HEK293T (cell line): ENCODE results near the gene NRG3.

ENCODE experiments used
- CTCF ChIA-PET: fragments of 350-600 bp; formaldehyde crosslinking; extraction: SDS; loops from one replicate; lab custom pipeline; 2021; ENCODE audit warnings: antibody characterized with exemption, inconsistent platforms; lab: Yijun Ruan, JAX
- POLR2A ChIA-PET: fragments of 350-600 bp; formaldehyde crosslinking; extraction: SDS; loops from one replicate; lab custom pipeline; 2020; ENCODE audit warnings: antibody characterized with exemption, inconsistent platforms; lab: Yijun Ruan, JAX
- DNase-seq: peaks from one replicate; pipeline ENCODE4 v3.0.0; 2012; ENCODE audit warnings: mixed read lengths; ENCODE audit errors: extremely low spot score
- ARNT ChIP-seq: fragments of 450-650 bp; IDR thresholded peaks from 2 replicates; pipeline ENCODE4 v1.6.1; 2017; ENCODE audit warnings: mild to moderate bottlenecking
- BHLHE40 ChIP-seq: fragments of 450-650 bp; IDR thresholded peaks from 2 replicates; pipeline ENCODE4 v1.6.1; 2016; ENCODE audit warnings: mild to moderate bottlenecking, moderate library complexity, borderline replicate concordance
- CTBP1 ChIP-seq: fragments of 450-650 bp; IDR thresholded peaks from 2 replicates; pipeline ENCODE4 v1.6.1; 2016; ENCODE audit warnings: borderline replicate concordance
- ELF4 ChIP-seq: fragments of 450-650 bp; IDR thresholded peaks from 2 replicates; pipeline ENCODE4 v1.6.1; 2017; ENCODE audit warnings: antibody characterized with exemption
- FOXA1 ChIP-seq: fragments of 450-650 bp; IDR thresholded peaks from 2 replicates; pipeline ENCODE4 v1.6.1; 2016; ENCODE audit warnings: mild to moderate bottlenecking
- FOXK2 ChIP-seq: fragments of 450-650 bp; IDR thresholded peaks from 2 replicates; pipeline ENCODE4 v1.6.1; 2016; ENCODE audit warnings: mild to moderate bottlenecking
- FOXM1 ChIP-seq: fragments of 450-650 bp; IDR thresholded peaks from 2 replicates; pipeline ENCODE4 v1.6.1; 2017; ENCODE audit warnings: mild to moderate bottlenecking, borderline replicate concordance
- HDGF ChIP-seq: fragments of 450-650 bp; IDR thresholded peaks from 2 replicates; pipeline ENCODE4 v1.6.1; 2017; ENCODE audit warnings: antibody characterized with exemption, borderline replicate concordance
- L3MBTL2 ChIP-seq: fragments of 450-650 bp; conservative IDR thresholded peaks from 2 replicates; pipeline ENCODE4 v1.6.1; 2016; ENCODE audit warnings: mild to moderate bottlenecking
- LEF1 ChIP-seq: fragments of 450-650 bp; IDR thresholded peaks from 2 replicates; pipeline ENCODE4 v1.6.1; 2017; ENCODE audit warnings: mild to moderate bottlenecking, borderline replicate concordance
- NFRKB ChIP-seq: fragments of 450-650 bp; IDR thresholded peaks from 2 replicates; pipeline ENCODE4 v1.6.1; 2016; ENCODE audit warnings: mild to moderate bottlenecking, moderate library complexity
- SP1 ChIP-seq: fragments of 450-650 bp; IDR thresholded peaks from 2 replicates; pipeline ENCODE4 v1.6.1; 2017
- SUZ12 ChIP-seq: fragments of 450-650 bp; IDR thresholded peaks from 2 replicates; pipeline ENCODE4 v1.6.1; 2016; ENCODE audit warnings: mild to moderate bottlenecking
- TARDBP ChIP-seq: fragments of 450-650 bp; IDR thresholded peaks from 2 replicates; pipeline ENCODE4 v1.6.1; 2016
- ZNF384 ChIP-seq: fragments of 450-650 bp; IDR thresholded peaks from 2 replicates; pipeline ENCODE4 v1.6.1; 2016
- TF ChIP-seq, protein P1 (sequence below): fragments of 450-650 bp; IDR thresholded peaks from 2 replicates; pipeline ENCODE4 v1.6.1; 2016

Gene NRG3

GRCh38 chr10:82890573-82890972 lies 1015.6 kb downstream of the NRG3 start:
- CTCF ChIA-PET = no interaction called here
- POLR2A ChIA-PET = no interaction called here
- TF ChIP-seq LEF1 (no peak), FOXK2 (no peak), HDGF (no peak), FOXM1 (no peak), SP1 (no peak), NFRKB (no peak), ELF4 (no peak), TARDBP (no peak), BHLHE40 (no peak)
- DNase-seq = no peak

DNA sequence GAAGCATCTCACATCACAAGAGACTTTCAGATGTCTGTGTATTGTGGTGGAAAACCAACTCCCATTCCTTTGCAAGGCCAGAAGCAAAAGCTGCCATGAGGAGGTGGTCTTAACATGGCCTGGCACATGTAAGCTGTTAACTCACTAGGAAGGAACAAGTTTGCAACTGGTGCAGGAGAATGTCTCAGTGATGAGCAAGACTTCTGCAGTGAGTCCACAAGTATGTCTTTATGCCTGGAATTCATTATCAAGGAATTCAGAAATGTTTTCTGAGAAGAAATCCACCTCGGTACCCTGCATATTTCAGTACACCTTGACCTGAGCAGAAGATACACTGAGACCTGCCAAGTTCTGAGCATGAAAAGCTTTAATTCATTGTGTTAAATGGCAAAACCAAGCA lies 1033.1 kb downstream of the NRG3 start:
- TF ChIP-seq FOXK2 (no peak), FOXA1 (no peak), LEF1 (no peak), SP1 (no peak), SUZ12 (no peak), CTBP1 (no peak), ARNT (no peak), NFRKB (no peak), FOXM1 (no peak), L3MBTL2 (no peak)
- TF ChIP-seq, protein P1, sequence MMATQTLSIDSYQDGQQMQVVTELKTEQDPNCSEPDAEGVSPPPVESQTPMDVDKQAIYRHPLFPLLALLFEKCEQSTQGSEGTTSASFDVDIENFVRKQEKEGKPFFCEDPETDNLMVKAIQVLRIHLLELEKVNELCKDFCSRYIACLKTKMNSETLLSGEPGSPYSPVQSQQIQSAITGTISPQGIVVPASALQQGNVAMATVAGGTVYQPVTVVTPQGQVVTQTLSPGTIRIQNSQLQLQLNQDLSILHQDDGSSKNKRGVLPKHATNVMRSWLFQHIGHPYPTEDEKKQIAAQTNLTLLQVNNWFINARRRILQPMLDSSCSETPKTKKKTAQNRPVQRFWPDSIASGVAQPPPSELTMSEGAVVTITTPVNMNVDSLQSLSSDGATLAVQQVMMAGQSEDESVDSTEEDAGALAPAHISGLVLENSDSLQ = no peak
- ChIA-PET CTCF (no interaction called here), POLR2A (no interaction called here)
- no peak for DNase-seq

- CTCF ChIA-PET = no interaction called here
- DNase-seq = no peak
- POLR2A ChIA-PET = no interaction called here
- TF ChIP-seq FOXA1 (no peak), FOXK2 (no peak), LEF1 (no peak), HDGF (no peak), ELF4 (no peak), CTBP1 (no peak), ARNT (no peak), SUZ12 (no peak), BHLHE40 (no peak), SP1 (no peak), NFRKB (no peak), ZNF384 (no peak), FOXM1 (no peak), TARDBP (no peak), L3MBTL2 (no peak)
- TF ChIP-seq, protein P1 = no peak
Measured at GRCh38 chr10:82908751-82909150, 1033.8 kb downstream of the NRG3 start.

GRCh38 chr10:82910301-82910700 lies 1035.3 kb downstream of the NRG3 start:
- no peak for DNase-seq
- ChIA-PET POLR2A (no interaction called here), CTCF (no interaction called here)
- TF ChIP-seq ELF4 = no peak
- no peak for TF ChIP-seq L3MBTL2
- TF ChIP-seq FOXK2 = no peak
- TF ChIP-seq NFRKB = no peak
- TF ChIP-seq CTBP1 = no peak
- no peak for TF ChIP-seq FOXA1
- TF ChIP-seq BHLHE40 = no peak
- no peak for TF ChIP-seq SUZ12

DNA sequence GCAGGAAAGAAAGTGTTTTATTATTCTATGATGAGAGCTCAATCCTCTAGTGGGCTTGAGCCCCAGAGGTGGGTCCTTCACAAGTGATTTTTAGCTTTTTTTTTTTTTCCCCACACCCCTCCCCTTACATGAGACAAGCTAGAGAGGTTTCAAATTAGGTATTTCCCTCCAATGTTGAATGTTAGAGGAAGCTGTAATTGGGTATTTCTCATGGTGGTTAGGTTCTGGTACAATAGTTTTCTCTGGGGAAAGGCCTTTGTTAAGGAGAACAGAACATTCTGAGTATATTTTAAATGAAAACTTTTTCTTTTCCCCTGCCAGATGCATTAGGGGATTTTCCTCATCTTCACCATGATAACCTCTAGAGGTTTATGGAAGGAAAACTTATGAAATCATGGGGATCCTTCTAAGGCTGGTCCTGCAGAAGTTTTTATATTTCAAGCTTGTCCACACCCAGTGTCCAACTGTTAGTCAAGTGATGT lies 1039.7 kb downstream of the NRG3 start:
- POLR2A ChIA-PET = no interaction called here

GRCh38 chr10:82916941-82917340 lies 1041.9 kb downstream of the NRG3 start:
- POLR2A ChIA-PET = no interaction called here
- CTCF ChIA-PET = no interaction called here
- DNase-seq = no peak
- TF ChIP-seq, protein P1 = no peak
- TF ChIP-seq BHLHE40 (no peak), FOXM1 (no peak), ARNT (no peak), SUZ12 (no peak), SP1 (no peak), LEF1 (no peak), L3MBTL2 (no peak), ZNF384 (no peak)

More for the DNA sequence above, 1039.7 kb downstream of the NRG3 start:
- no peak for DNase-seq
- CTCF ChIA-PET = no interaction called here
- TF ChIP-seq LEF1 = no peak
- TF ChIP-seq, protein P1 = no peak

DNA sequence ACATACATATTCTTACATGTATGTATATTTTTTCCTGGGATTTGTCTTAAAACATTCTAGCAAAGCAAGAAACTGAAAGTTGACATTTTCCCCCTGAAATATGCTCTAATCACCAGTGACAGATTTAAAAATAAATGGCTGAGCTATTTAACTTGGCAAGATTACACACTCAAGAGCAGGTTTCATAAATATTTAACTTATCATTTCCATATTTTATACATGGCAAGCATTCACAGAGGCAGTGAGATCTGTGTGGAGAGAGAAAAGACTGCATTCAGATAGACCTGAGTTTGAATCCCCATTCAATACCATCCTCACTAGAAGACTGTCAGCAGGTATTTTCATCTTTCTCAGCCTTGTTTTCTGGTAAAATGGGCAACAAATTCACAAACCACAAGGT lies 1043.0 kb downstream of the NRG3 start:
- no peak for DNase-seq
- ChIA-PET CTCF (no interaction called here), POLR2A (no interaction called here)
- TF ChIP-seq SUZ12 (no peak), LEF1 (no peak)
